ENCODE measurements around the gene QRFP. TPM values are rescaled to one million over a fixed set of nuclear protein-coding genes. Genes with fewer than 3 reads are reported as not detected.

QRFP gene
- polyA plus RNA-seq, 1 donor from 2014 or later = not detected

- H3K4me3 ChIP-seq (ENCODE audit: low read length) = no peak overlapping the region
- no peaks in the 10 kb centered on the region for H3K36me3 ChIP-seq (ENCODE audit: insufficient read depth, low read length)
- H3K79me2 ChIP-seq (replicated peaks; ENCODE audit: insufficient read depth, low read length) = no peaks in the 10 kb centered on the region
- no peaks in the 10 kb centered on the region for H3K9me2 ChIP-seq (ENCODE audit: insufficient read depth, low read length)
- H2AFZ ChIP-seq (ENCODE audit: low read depth, low read length) = no peak overlapping the region
- H3F3A ChIP-seq (ENCODE audit: insufficient read depth, low read length, poor library complexity, severe bottlenecking) = no peaks in the 10 kb centered on the region
- no peaks in the 10 kb centered on the region for H4K20me1 ChIP-seq (ENCODE audit: insufficient read depth)
- H3K4me2 ChIP-seq (ENCODE audit: low read length) = no peak overlapping the region
- H3K9ac ChIP-seq (ENCODE audit: low read length) = no peak overlapping the region
- TF ChIP-seq RAD21 (conservative IDR thresholded peaks at IDR 0.05) (no peak), TAF1 (IDR thresholded peaks at IDR 0.05; ENCODE audit: low read depth) (no peak), MXI1 (conservative IDR thresholded peaks at IDR 0.05; ENCODE audit: poor library complexity, severe bottlenecking) (no peak), POLR2AphosphoS5 (IDR thresholded peaks at IDR 0.05) (no peak)
- H3K9me3 ChIP-seq (ENCODE audit: low read length) = no peaks in the 10 kb centered on the region
- H3K27me3 ChIP-seq (ENCODE audit: insufficient read depth, low read depth, low read length) = no peaks in the 10 kb centered on the region
- no peak overlapping the region for H3K27ac ChIP-seq (ENCODE audit: low read length)
Measured at GRCh38 chr9:130905125-130905901, 8.7 kb upstream of the QRFP start.

GRCh38 chr9:130904070-130905044, 7.7 kb upstream of the QRFP start:
- H3K4me2 ChIP-seq (ENCODE audit: low read length) = no peak overlapping the region
- H3K79me2 ChIP-seq (replicated peaks; ENCODE audit: insufficient read depth, low read length) = no peaks in the 10 kb centered on the region
- H3F3A ChIP-seq (ENCODE audit: insufficient read depth, low read length, poor library complexity, severe bottlenecking) = no peaks in the 10 kb centered on the region
- H3K9me2 ChIP-seq (ENCODE audit: insufficient read depth, low read length) = no peaks in the 10 kb centered on the region
- TF ChIP-seq MXI1 (conservative IDR thresholded peaks at IDR 0.05; ENCODE audit: poor library complexity, severe bottlenecking) = no peak
- no peak for TF ChIP-seq TAF1 (IDR thresholded peaks at IDR 0.05; ENCODE audit: low read depth)
- H3K27ac ChIP-seq (ENCODE audit: low read length) = no peak overlapping the region
- no peak overlapping the region for H3K4me3 ChIP-seq (ENCODE audit: low read length)
- no peaks in the 10 kb centered on the region for H4K20me1 ChIP-seq (ENCODE audit: insufficient read depth)
- H3K9me3 ChIP-seq (ENCODE audit: low read length) = no peaks in the 10 kb centered on the region
- no peaks in the 10 kb centered on the region for H3K36me3 ChIP-seq (ENCODE audit: insufficient read depth, low read length)
- H2AFZ ChIP-seq (ENCODE audit: low read depth, low read length) = no peak overlapping the region
- H3K9ac ChIP-seq (ENCODE audit: low read length) = no peak overlapping the region
- H3K27me3 ChIP-seq (ENCODE audit: insufficient read depth, low read depth, low read length) = no peaks in the 10 kb centered on the region

GRCh38 chr9:130903194-130904069, 6.8 kb upstream of the QRFP start:
- H3K4me3 ChIP-seq (ENCODE audit: low read length) = no peak overlapping the region
- TF ChIP-seq EZH2 (IDR thresholded peaks at IDR 0.05; ENCODE audit: borderline replicate concordance, insufficient read depth, low read length, poor library complexity, severe bottlenecking) (no peak), CTCF (IDR thresholded peaks at IDR 0.05; ENCODE audit: poor library complexity, severe bottlenecking) (no peak), POLR2AphosphoS5 (IDR thresholded peaks at IDR 0.05) (no peak), RAD21 (conservative IDR thresholded peaks at IDR 0.05) (no peak), MXI1 (conservative IDR thresholded peaks at IDR 0.05; ENCODE audit: poor library complexity, severe bottlenecking) (no peak)
- no peaks in the 10 kb centered on the region for H3K36me3 ChIP-seq (ENCODE audit: insufficient read depth, low read length)
- no peak overlapping the region for H3K27ac ChIP-seq (ENCODE audit: low read length)
- H3K9ac ChIP-seq (ENCODE audit: low read length) = no peak overlapping the region
- H3K9me2 ChIP-seq (ENCODE audit: insufficient read depth, low read length) = no peaks in the 10 kb centered on the region
- H3K4me2 ChIP-seq (ENCODE audit: low read length) = no peak overlapping the region
- H3K9me3 ChIP-seq (ENCODE audit: low read length) = no peaks in the 10 kb centered on the region
- no peaks in the 10 kb centered on the region for H3K27me3 ChIP-seq (ENCODE audit: insufficient read depth, low read depth, low read length)
- no peaks in the 10 kb centered on the region for H3F3A ChIP-seq (ENCODE audit: insufficient read depth, low read length, poor library complexity, severe bottlenecking)
- no peaks in the 10 kb centered on the region for H4K20me1 ChIP-seq (ENCODE audit: insufficient read depth)
- no peaks in the 10 kb centered on the region for H3K79me2 ChIP-seq (replicated peaks; ENCODE audit: insufficient read depth, low read length)
- H2AFZ ChIP-seq (ENCODE audit: low read depth, low read length) = no peak overlapping the region

Data from neural cell (in vitro differentiated cells).